HepG2 (cell line): ENCODE data around the gene SYVN1. TPM values are rescaled to one million over a fixed set of nuclear protein-coding genes. Genes with fewer than 3 reads are reported as not detected.

ENCODE experiments used
- BCL3 ChIP-seq: sonication (generic); formaldehyde crosslinking; IDR thresholded peaks from 2 replicates; pipeline ENCODE4 v1.5.1; 2020; ENCODE audit warnings: mild to moderate bottlenecking, missing genetic modification reagents, moderate library complexity
- EP300 ChIP-seq, 3 experiments: sonication (generic) in 1 of 3; formaldehyde crosslinking in 1 of 3; IDR thresholded peaks; 2 replicates each; pipeline versions ENCODE4 v1.5.1 to v1.6.1; 2011 to 2020; ENCODE audit warnings: low read depth in 2 of 3, low read length in 2 of 3, borderline replicate concordance in 1 of 3, improper control_type of control experiment in 1 of 3, mild to moderate bottlenecking in 1 of 3, missing genetic modification reagents in 1 of 3, moderate library complexity in 1 of 3
- GPBP1L1 ChIP-seq: sonication (generic); formaldehyde crosslinking; IDR thresholded peaks from 2 replicates; pipeline ENCODE4 v1.5.0; 2020; ENCODE audit warnings: mild to moderate bottlenecking, missing genetic modification reagents
- HDAC6 ChIP-seq: fragments of 200-600 bp; sonication (generic); IDR thresholded peaks from 2 replicates; pipeline ENCODE4 v1.7.0; 2017; ENCODE audit warnings: mild to moderate bottlenecking, antibody characterized with exemption, low read length, low read depth
- HNF4G ChIP-seq, 2 experiments: sonication (generic) in 1 of 2; formaldehyde crosslinking in 1 of 2; IDR thresholded peaks; 2 replicates each; pipeline versions ENCODE4 v1.4.0 to v1.6.1; 2011 to 2020; ENCODE audit warnings: borderline replicate concordance in 2 of 2, low read depth in 2 of 2, mild to moderate bottlenecking in 2 of 2, low read length in 1 of 2, missing genetic modification reagents in 1 of 2, moderate library complexity in 1 of 2
- IRX3 ChIP-seq: sonication (generic); formaldehyde crosslinking; IDR thresholded peaks from 2 replicates; pipeline ENCODE4 v1.8.1; 2023; ENCODE audit warnings: mild to moderate bottlenecking, low read depth, missing genetic modification reagents, borderline replicate concordance
- KDM4B ChIP-seq: sonication (generic); formaldehyde crosslinking; IDR thresholded peaks from 2 replicates; pipeline ENCODE4 v1.4.0; 2020; ENCODE audit warnings: missing genetic modification reagents
- NFKB2 ChIP-seq: sonication (generic); formaldehyde crosslinking; IDR thresholded peaks from 2 replicates; pipeline ENCODE4 v1.4.0; 2020; ENCODE audit warnings: missing genetic modification reagents, borderline replicate concordance
- POGZ ChIP-seq: sonication (generic); formaldehyde crosslinking; IDR thresholded peaks from 2 replicates; pipeline ENCODE4 v1.4.0; 2020; ENCODE audit warnings: mild to moderate bottlenecking, missing genetic modification reagents
- REPIN1 ChIP-seq: sonication (generic); formaldehyde crosslinking; IDR thresholded peaks from 2 replicates; pipeline ENCODE4 v1.8.0; 2022; ENCODE audit warnings: missing genetic modification reagents, low read depth, mild to moderate bottlenecking, borderline replicate concordance
- SALL1 ChIP-seq: sonication (generic); formaldehyde crosslinking; IDR thresholded peaks from 2 replicates; pipeline ENCODE4 v1.8.0; 2022; ENCODE audit warnings: mild to moderate bottlenecking, missing genetic modification reagents
- SMAD3 ChIP-seq: sonication (generic); formaldehyde crosslinking; IDR thresholded peaks from 2 replicates; pipeline ENCODE4 v1.4.0; 2020; ENCODE audit warnings: missing genetic modification reagents
- SNAPC5 ChIP-seq: sonication (generic); formaldehyde crosslinking; IDR thresholded peaks from 2 replicates; pipeline ENCODE4 v1.8.1; 2023; ENCODE audit warnings: mild to moderate bottlenecking, missing genetic modification reagents, borderline replicate concordance
- ZBTB20 ChIP-seq: sonication (generic); formaldehyde crosslinking; IDR thresholded peaks from 2 replicates; pipeline ENCODE4 v1.8.1; 2023; ENCODE audit warnings: missing genetic modification reagents, low read depth, mild to moderate bottlenecking, borderline replicate concordance
- ZBTB38 ChIP-seq: sonication (generic); formaldehyde crosslinking; IDR thresholded peaks from 2 replicates; pipeline ENCODE4 v1.5.1; 2020; ENCODE audit warnings: mild to moderate bottlenecking, missing genetic modification reagents
- ZKSCAN5 ChIP-seq: sonication (generic); formaldehyde crosslinking; IDR thresholded peaks from 2 replicates; pipeline ENCODE4 v1.5.1; 2020; ENCODE audit warnings: mild to moderate bottlenecking, missing genetic modification reagents
- ZNF383 ChIP-seq: sonication (generic); formaldehyde crosslinking; IDR thresholded peaks from 2 replicates; pipeline ENCODE4 v1.4.0; 2020; ENCODE audit warnings: missing genetic modification reagents, mild to moderate bottlenecking, borderline replicate concordance
- ZNF503 ChIP-seq: sonication (generic); formaldehyde crosslinking; IDR thresholded peaks from 2 replicates; pipeline ENCODE4 v1.4.0; 2020; ENCODE audit warnings: missing genetic modification reagents
- ZNF547 ChIP-seq: sonication (generic); formaldehyde crosslinking; IDR thresholded peaks from 2 replicates; pipeline ENCODE4 v1.5.1; 2020; ENCODE audit warnings: mild to moderate bottlenecking, missing genetic modification reagents
- ZNF576 ChIP-seq: sonication (generic); formaldehyde crosslinking; IDR thresholded peaks from 2 replicates; pipeline ENCODE4 v1.4.0; 2020; ENCODE audit warnings: mild to moderate bottlenecking, missing genetic modification reagents
- polyA plus RNA-seq, 8 experiments: library from polyadenylated mRNA; depleted of rRNA in 3 of 8; stranded (reverse) in 7 of 8; unstranded in 1 of 8; fragments of >200 nt; fragmentation: Illumina TruSeq in 4 of 8; extraction: Trizol in 4 of 8; gene quantifications; 2 replicates each; pipeline versions ENCODE4 v1.2.1 to v1.2.3, GENCODE V29; 2011 to 2016; ENCODE audit warnings: low read depth in 4 of 8, missing spikeins in 1 of 8, mixed read lengths in 1 of 8; ENCODE audit not compliant: insufficient read depth in 1 of 8
- total RNA-seq, 5 experiments: library from RNA; depleted of rRNA; stranded (reverse); fragments of >200 nt; fragmentation: Illumina TruSeq; extraction: Trizol; gene quantifications; 2 replicates each; pipeline ENCODE4 v1.2.3, GENCODE V29; 2016; ENCODE audit warnings: low read depth in 1 of 5

Gene SYVN1
- total and polyA plus RNA-seq, 2 of the 13 experiments (the other 11 are each of a cell fraction or from before 2014, with no cell fraction given): 10.3 to 22.5 TPM

GRCh38 chr11:65083834-65084597 is 50.3 kb downstream of the SYVN1 start, which contains the start of the genes CDCA5 and ZFPL1 (continued):
- 0 out of 2 replicates have a peak, but pooled peaks have one; percentile 68 for TF ChIP-seq BCL3 (CRISPR knock-in tag)
- TF ChIP-seq SMAD3 (CRISPR knock-in tag): peak; percentile 41; the same call in 1 of the 2 replicates
- peak; percentile 0; the same call in 1 of the 2 replicates for TF ChIP-seq HNF4G (IDR thresholded peaks at IDR 0.05; ENCODE audit: borderline replicate concordance, low read depth, low read length)
- 0 out of 2 replicates have a peak, but pooled peaks have one; percentile 25 for TF ChIP-seq HNF4G (CRISPR knock-in tag; IDR thresholded peaks at IDR 0.05; ENCODE audit: borderline replicate concordance, low read depth)
- TF ChIP-seq SNAPC5: peak; percentile 57; the same call in 1 of the 2 replicates
- no peak; the same call in 1 of the 2 replicates for TF ChIP-seq NFKB2 (CRISPR knock-in tag)
- TF ChIP-seq ZNF576 (CRISPR knock-in tag): no peak
- TF ChIP-seq ZBTB20: no peak
- TF ChIP-seq REPIN1 (CRISPR knock-in tag): peak; percentile 91
- TF ChIP-seq ZNF547 (CRISPR knock-in tag): peak; percentile 22; the same call in 1 of the 2 replicates
- no peak for TF ChIP-seq ZKSCAN5 (CRISPR knock-in tag)
- TF ChIP-seq GPBP1L1 (CRISPR knock-in tag): no peak
- TF ChIP-seq EP300 (IDR thresholded peaks at IDR 0.05; ENCODE audit: low read depth in 2 of 2, low read length in 2 of 2): 0 out of 4 replicates have a peak, but pooled peaks of 1 of the 2 experiments have one; percentile 40
- TF ChIP-seq EP300 (CRISPR knock-in tag; IDR thresholded peaks at IDR 0.05; ENCODE audit: borderline replicate concordance): peak; percentile 43; the same call in 1 of the 2 replicates
- peak; percentile 71; the same call in 1 of the 2 replicates for TF ChIP-seq ZBTB38 (CRISPR knock-in tag)
- no peak; the same call in 1 of the 2 replicates for TF ChIP-seq ZNF383 (CRISPR knock-in tag)
- TF ChIP-seq ZNF503 (CRISPR knock-in tag): no peak
- TF ChIP-seq KDM4B (CRISPR knock-in tag): no peak; the same call in 1 of the 2 replicates
- TF ChIP-seq IRX3 (CRISPR knock-in tag): peak; percentile 81; the same call in 1 of the 2 replicates
- no peak for TF ChIP-seq HDAC6
- TF ChIP-seq POGZ (CRISPR knock-in tag): peak; percentile 83
- peak; percentile 73; the same call in 1 of the 2 replicates for TF ChIP-seq SALL1 (CRISPR knock-in tag)
